GM12878 (cell line): ENCODE results near the gene NOP53. TPM values are rescaled to one million over a fixed set of nuclear protein-coding genes. Genes with fewer than 3 reads are reported as not detected.

ENCODE experiments used
- ATAC-seq: fragments of 200-7000 bp; cut with Tn5 transposase; 3 replicates; pipeline ENCODE4 v1.9.1; 2020; ENCODE audit warnings: mild to moderate bottlenecking, moderate library complexity
- BruUV-seq: library from RNA; stranded (reverse); fragments of 400-500 nt; replicated peaks from 2 replicates; lab custom pipeline; 2021; lab: Mats Ljungman, UMichigan
- CTCF ChIA-PET: fragments of 300-600 bp; sonication (Branson Sonifier 250); formaldehyde crosslinking; extraction: SDS; loops from one replicate; lab custom pipeline; 2021; ENCODE audit warnings: inconsistent platforms; lab: Yijun Ruan, JAX
- POLR2A ChIA-PET: fragments of 350-600 bp; formaldehyde crosslinking; extraction: SDS; loops from one replicate; lab custom pipeline; 2021; ENCODE audit warnings: inconsistent platforms; lab: Charles Lee
- RAD21 ChIA-PET: fragments of 300-600 bp; sonication (Branson Sonifier 250); formaldehyde crosslinking; loops from one replicate; lab custom pipeline; 2023; ENCODE audit warnings: antibody characterized with exemption; ENCODE audit not compliant: unreplicated experiment; lab: Charles Lee
- SMC1A ChIA-PET: fragments of 300-600 bp; sonication (Branson Sonifier 250); formaldehyde crosslinking; loops from one replicate; lab custom pipeline; 2023; ENCODE audit not compliant: unreplicated experiment, uncharacterized antibody; lab: Charles Lee
- DNase-seq: peaks from one replicate; pipeline ENCODE4 v3.0.0-alpha.2; 2011; ENCODE audit warnings: low read depth, low spot score
- FAIRE-seq: peaks from 3 replicates; lab custom pipeline; 2011; peaks lifted over from hg19 to GRCh38; lab: Jason Lieb, UNC
- H2AFZ ChIP-seq: 2 replicates; pipeline ENCODE4 v1.6.0; 2011; ENCODE audit warnings: low read depth, low read length, control low read depth; ENCODE audit not compliant: control insufficient read depth
- H3K27ac ChIP-seq: 2 replicates; pipeline ENCODE4 v1.5.1; 2011; ENCODE audit warnings: control low read depth; ENCODE audit not compliant: control insufficient read depth, insufficient read depth
- H3K27me3 ChIP-seq, 2 experiments: replicated peaks in 1 of 2; 2 replicates each; pipeline versions ENCODE4 v1.6.0 to v1.6.1; 2011; ENCODE audit warnings: low read length in 1 of 2; ENCODE audit not compliant: control insufficient read depth in 2 of 2, insufficient read depth in 2 of 2
- H3K36me3 ChIP-seq, 2 experiments: 2 replicates each; pipeline ENCODE4 v1.5.1; 2011; ENCODE audit warnings: low read length in 1 of 2; ENCODE audit not compliant: control insufficient read depth in 2 of 2, insufficient read depth in 2 of 2
- H3K4me1 ChIP-seq: 2 replicates; pipeline ENCODE4 v1.6.1; 2011; ENCODE audit warnings: mild to moderate bottlenecking, low read length, moderate library complexity, mixed read lengths; ENCODE audit not compliant: control insufficient read depth, insufficient read depth
- H3K4me2 ChIP-seq: 2 replicates; pipeline ENCODE4 v1.6.0; 2011; ENCODE audit warnings: control low read depth; ENCODE audit not compliant: control insufficient read depth, insufficient read depth
- H3K4me3 ChIP-seq: fragments of 200-600 bp; sonication (generic); 2 replicates; pipeline ENCODE4 v1.5.1; 2016
- H3K79me2 ChIP-seq: 2 replicates; pipeline ENCODE4 v1.6.0; 2011; ENCODE audit warnings: low read length; ENCODE audit not compliant: control insufficient read depth, insufficient read depth
- H3K9ac ChIP-seq: 2 replicates; pipeline ENCODE4 v1.8.0; 2011; ENCODE audit warnings: low read length, control low read depth, mixed read lengths; ENCODE audit not compliant: control insufficient read depth, insufficient read depth
- H3K9me3 ChIP-seq: replicated peaks from 3 replicates; pipeline ENCODE4 v1.5.1; 2011; ENCODE audit warnings: mild to moderate bottlenecking, low read length; ENCODE audit not compliant: control insufficient read depth, insufficient read depth
- H4K20me1 ChIP-seq: 2 replicates; pipeline ENCODE4 v1.6.0; 2011; ENCODE audit not compliant: control insufficient read depth, insufficient read depth
- CHD4 ChIP-seq: fragments of 200-600 bp; sonication (generic); IDR thresholded peaks from 2 replicates; pipeline ENCODE4 v1.6.1; 2016; ENCODE audit warnings: mild to moderate bottlenecking
- POLR2A ChIP-seq: IDR thresholded peaks from 2 replicates; pipeline ENCODE4 v1.6.1; 2011; ENCODE audit warnings: low read depth, mild to moderate bottlenecking, low read length
- RELB ChIP-seq: fragments of 450-650 bp; IDR thresholded peaks from 2 replicates; pipeline ENCODE4 v1.6.1; 2017; ENCODE audit warnings: low read depth, mild to moderate bottlenecking, moderate library complexity
- SREBF1 ChIP-seq: IDR thresholded peaks from 2 replicates; pipeline ENCODE4 v1.6.1; 2012; ENCODE audit warnings: mild to moderate bottlenecking, low read length
- USF1 ChIP-seq: IDR thresholded peaks from 2 replicates; pipeline ENCODE4 v1.6.1; 2011; ENCODE audit warnings: borderline replicate concordance, low read depth, mild to moderate bottlenecking, moderate library complexity, mixed read lengths, low read length; ENCODE audit not compliant: insufficient read depth; ENCODE audit errors: extremely low read length
- ZNF274 ChIP-seq: IDR thresholded peaks from one replicate; pipeline ENCODE4 v1.8.0; 2011; ENCODE audit not compliant: insufficient read length, insufficient read depth
- WGBS: methylation state at CpG from one replicate; pipeline ENCODE4 v1.1.6; 2016; ENCODE audit warnings: low lambda C conversion rate; ENCODE audit not compliant: insufficient replicate concordance, insufficient coverage; ENCODE audit errors: missing lambda C conversion rate; 5-methylcytosine and 5-hydroxymethylcytosine counted together
- in situ Hi-C: fragments of 300-500 bp; cut with MboI; formaldehyde crosslinking; loops from 9 replicates; pipeline ENCODE4 v1.14.3; 2018; ENCODE audit warnings: mixed read lengths
- intact Hi-C: fragments of 100-400 bp; cut with micrococcal nuclease; formaldehyde crosslinking; loops from one replicate; pipeline ENCODE4 v1.14.2; 2022; ENCODE audit not compliant: unreplicated experiment
- polyA plus RNA-seq, 11 experiments: library from polyadenylated mRNA; depleted of rRNA in 4 of 11; unstranded in 6 of 11; stranded (reverse) in 5 of 11; fragments of >200 nt; fragmentation: Nextera tagmentation in 4 of 11; fragmentation: Illumina TruSeq in 1 of 11; extraction: Ambion mirVana in 4 of 11; extraction: Trizol in 1 of 11; gene quantifications; 1 replicate in 1 of 11; 2 replicates in 10 of 11; pipeline versions ENCODE4 v1.2.1 to v1.2.3, GENCODE V29; 2011 to 2016; ENCODE audit warnings: inconsistent platforms in 2 of 11, missing spikeins in 2 of 11, low read depth in 1 of 11
- total RNA-seq, 4 experiments: library from RNA; depleted of rRNA in 3 of 4; stranded (reverse); fragments of >200 nt in 3 of 4; fragmentation: Illumina TruSeq in 1 of 4; extraction: Trizol in 1 of 4; gene quantifications; 2 replicates each; pipeline versions ENCODE4 v1.2.1 to v1.2.3, GENCODE V29; 2013 to 2021

The NOP53 gene
- total and polyA plus RNA-seq, 10 of the 15 experiments (the other 5 are each of a cell fraction or from before 2014, with no cell fraction given): 6.0 to 386 (median 167) TPM

GRCh38 chr19:47755065-47755761 lies 9.9 kb downstream of the NOP53 start:
- intact Hi-C loops (no loop called here), in situ Hi-C loops (no loop called here)
- no peaks in the 10 kb centered on the region; the same call in 2 of the 3 replicates for H3K9me3 ChIP-seq
- FAIRE-seq (no peak), DNase-seq (no peak), ATAC-seq (no peak)
- WGBS: 92% methylated on average over 25 of the region's 36 CpGs
- H2AFZ ChIP-seq: no peak overlapping the region
- H3K27ac ChIP-seq: no peak overlapping the region
- ChIA-PET SMC1A (no interaction called here), POLR2A (interaction anchor here (0.7 kb wide), 1 partner anchor 697 kb away, joined by 3 read pairs; no protein-coding TSS in a partner anchor), RAD21 (no interaction called here), CTCF (interaction anchor here (0.6 kb wide), 1 partner anchor 338 kb away, joined by 3 read pairs; no protein-coding TSS in a partner anchor)
- H3K4me1 ChIP-seq: no peaks in the 10 kb centered on the region
- H3K36me3 ChIP-seq: peaks cover 29 to 54% of the 10 kb centered on the region in 2 experiments
- no peak overlapping the region for H3K4me2 ChIP-seq
- TF ChIP-seq POLR2A (peak; percentile 28; the same call in 1 of the 2 replicates), SREBF1 (no peak)
- TF ChIP-seq, all 136 proteins: peak for 1
- Histone ChIP-seq H4K20me1 (no peaks in the 10 kb centered on the region), H3K27me3 (no peaks in the 10 kb centered on the region), H3K79me2 (no peaks in the 10 kb centered on the region; the same call in 1 of the 2 replicates), H3K4me3 (no peak overlapping the region), H3K9ac (no peak overlapping the region)
- BruUV-seq: no TSS peak

- no peak for ATAC-seq
- H3K27ac ChIP-seq: no peak overlapping the region
- intact Hi-C loops (no loop called here), in situ Hi-C loops (no loop called here)
- no peaks in the 10 kb centered on the region for H3K27me3 ChIP-seq
- H3K4me2 ChIP-seq: no peak overlapping the region
- H3K79me2 ChIP-seq: no peaks in the 10 kb centered on the region
- 98% methylated on average over 28 of the region's 28 CpGs for WGBS
- no peak overlapping the region for H3K4me3 ChIP-seq
- no peak for TF ChIP-seq ZNF274
- TF ChIP-seq RELB: no peak
- 0 out of 2 replicates have a peak, but pooled peaks have one; percentile 6 for TF ChIP-seq POLR2A
- no peak for TF ChIP-seq USF1
- TF ChIP-seq CHD4: no peak
- ChIA-PET SMC1A (interaction anchor here (0.9 kb wide), 1 partner anchor 11 kb away, joined by 3 read pairs; the partner anchor contains the start of gene NOP53), POLR2A (interaction anchor here (0.6 to 0.7 kb wide), 2 partner anchors 144 to 696 kb away, joined by 3 read pairs; no protein-coding TSS in a partner anchor), RAD21 (interaction anchor here (0.6 kb wide), 1 partner anchor 51 kb away, joined by 3 read pairs; no protein-coding TSS in a partner anchor), CTCF (no interaction called here)
- no peak for DNase-seq
- H4K20me1 ChIP-seq: no peaks in the 10 kb centered on the region
- no peak for FAIRE-seq
- no peak overlapping the region for H2AFZ ChIP-seq
- H3K9ac ChIP-seq: no peak overlapping the region
- no TSS peak for BruUV-seq
- H3K36me3 ChIP-seq: peaks cover 27 to 46% of the 10 kb centered on the region in 2 experiments; a peak in 3 of 4 replicates
- H3K9me3 ChIP-seq: no peaks in the 10 kb centered on the region; the same call in 2 of the 3 replicates
- 0 out of 2 replicates have a peak, but pooled peaks cover 2% of the 10 kb centered on the region for H3K4me1 ChIP-seq
Measured at GRCh38 chr19:47755762-47756626, 10.6 kb downstream of the NOP53 start.
